ENCODE data around the gene ZNF48. TPM values are rescaled to one million over a fixed set of nuclear protein-coding genes. Genes with fewer than 3 reads are reported as not detected.

Gene ZNF48
- total and polyA plus RNA-seq, 12 donors = 2.2 to 8.0 (median 5.4) TPM

GRCh38 chr16:30351586-30352419 lies 43.4 kb upstream of the ZNF48 start:
- no peak for TF ChIP-seq CTCF (IDR thresholded peaks at IDR 0.05)
- H3K4me3 ChIP-seq = no peak overlapping the region
- peaks cover 0 to 49% (median 24%) of the 10 kb centered on the region in 9 donors for H3K36me3 ChIP-seq
- H3K27ac ChIP-seq = peak overlapping the region in 9 of 10 donors; percentile 32 to 99 (median 58)
- H3K9me3 ChIP-seq = no peaks in the 10 kb centered on the region
- no peaks in the 10 kb centered on the region for H3K27me3 ChIP-seq
- WGBS, 2 donors = 62 to 65% methylated on average over 11 of the region's 11 CpGs
- peak; percentile 80 to 81 for DNase-seq
- peak in 7 of 8 donors; percentile 10 to 77 (median 46) for ATAC-seq
- peaks cover 26 to 50% (median 40%) of the 10 kb centered on the region in 9 donors for H3K4me1 ChIP-seq
- intact Hi-C loops (cut with DNase I) = loop anchor here in 2 of 10 donors (10.0 kb wide), 2 partner anchors 53 to 63 kb away; partner anchors contain the start of gene ZNF771 (in 1 of the 2)

GRCh38 chr16:30352488-30353401 lies 42.5 kb upstream of the ZNF48 start:
- H3K36me3 ChIP-seq = peaks cover 0 to 58% (median 28%) of the 10 kb centered on the region in 9 donors
- intact Hi-C loops (cut with DNase I) = loop anchor here in 2 of 10 donors (10.0 kb wide), 2 partner anchors 52 to 62 kb away; partner anchors contain the start of gene ZNF771 (in 1 of the 2)
- no peak for ATAC-seq

GRCh38 chr16:30353438-30354129 lies 41.6 kb upstream of the ZNF48 start:
- Histone ChIP-seq H3K9me3 (no peaks in the 10 kb centered on the region), H3K27me3 (no peaks in the 10 kb centered on the region), H3K4me3 (peak overlapping the region in 5 of 10 donors; percentile 74 to 99 (median 83)), H3K36me3 (peaks cover 0 to 66% (median 36%) of the 10 kb centered on the region in 9 donors), H3K27ac (peak overlapping the region in 6 of 10 donors; percentile 19 to 99 (median 96)), H3K4me1 (peaks cover 26 to 51% (median 40%) of the 10 kb centered on the region in 9 donors)
- TF ChIP-seq CTCF (IDR thresholded peaks at IDR 0.05) = no peak
- intact Hi-C loops (cut with DNase I) = loop anchor here in 2 of 10 donors (10.0 kb wide), 2 partner anchors 51 to 61 kb away; partner anchors contain the start of gene ZNF771 (in 1 of the 2)
- 89 to 91% methylated on average over 23 of the region's 23 CpGs for WGBS, 2 donors
- DNase-seq = no peak
- no peak for ATAC-seq

More at GRCh38 chr16:30352488-30353401, 42.5 kb upstream of the ZNF48 start:
- 81 to 82% methylated on average over 14 of the region's 14 CpGs for WGBS, 2 donors
- Histone ChIP-seq H3K27ac (peak overlapping the region in 9 of 10 donors; percentile 32 to 99 (median 58)), H3K9me3 (no peaks in the 10 kb centered on the region), H3K4me1 (peaks cover 26 to 51% (median 40%) of the 10 kb centered on the region in 9 donors), H3K27me3 (no peaks in the 10 kb centered on the region), H3K4me3 (no peak overlapping the region)
- peak in 4 of 9 donors; percentile 9 to 23 (median 14) for TF ChIP-seq CTCF (IDR thresholded peaks at IDR 0.05)
- no peak for DNase-seq
